ENCODE measurements around the gene PLEKHG5.
A peak's percentile ranks its signal among the peaks of the same experiment; 100 is the strongest.

The PLEKHG5 gene

GRCh38 chr1:6491480-6491962, at the start of gene PLEKHG5:
Gene PLEKHG5 (minus strand): TSS chr1:6491667. CDS start chr1:6477571, 14,096 bp downstream.
- DNase-seq: no peak

- DNase-seq: no peak
Measured at GRCh38 chr1:6538956-6539355, 47.5 kb upstream of the PLEKHG5 start.

GRCh38 chr1:6536291-6536690, 44.8 kb upstream of the PLEKHG5 start:
- DNase-seq: no peak

- DNase-seq: no peak
Measured at GRCh38 chr1:6535214-6535613, 43.7 kb upstream of the PLEKHG5 start.

GRCh38 chr1:6534248-6534822, 42.9 kb upstream of the PLEKHG5 start:
- DNase-seq: no peak

- no peak for DNase-seq
Measured at GRCh38 chr1:6531996-6532395, 40.5 kb upstream of the PLEKHG5 start.

GRCh38 chr1:6530504-6531160, 39.2 kb upstream of the PLEKHG5 start:
- no peak for DNase-seq

GRCh38 chr1:6528492-6528891, 37.0 kb upstream of the PLEKHG5 start:
- DNase-seq: no peak

GRCh38 chr1:6526316-6526715, 34.8 kb upstream of the PLEKHG5 start:
- no peak for DNase-seq

GRCh38 chr1:6523566-6523965, 32.1 kb upstream of the PLEKHG5 start:
- DNase-seq: peak; percentile 6

- no peak for DNase-seq
Measured at GRCh38 chr1:6521536-6521935, 30.1 kb upstream of the PLEKHG5 start.

- no peak for DNase-seq
Measured at GRCh38 chr1:6519935-6520671, 28.6 kb upstream of the PLEKHG5 start.

GRCh38 chr1:6519491-6519934, 28.0 kb upstream of the PLEKHG5 start:
- DNase-seq: no peak

- DNase-seq: no peak
Measured at GRCh38 chr1:6517435-6517851, 26.0 kb upstream of the PLEKHG5 start.

GRCh38 chr1:6515771-6516170, 24.3 kb upstream of the PLEKHG5 start:
- DNase-seq: no peak

GRCh38 chr1:6513320-6513801, 21.9 kb upstream of the PLEKHG5 start:
- DNase-seq: no peak

- no peak for DNase-seq
Measured at GRCh38 chr1:6512908-6513280, 21.4 kb upstream of the PLEKHG5 start.

- no peak for DNase-seq
Measured at GRCh38 chr1:6512245-6512907, 20.9 kb upstream of the PLEKHG5 start.

- no peak for DNase-seq
Measured at GRCh38 chr1:6511561-6512244, 20.2 kb upstream of the PLEKHG5 start.

GRCh38 chr1:6511056-6511455, 19.6 kb upstream of the PLEKHG5 start:
- no peak for DNase-seq

- DNase-seq: no peak
Measured at GRCh38 chr1:6510493-6510892, 19.0 kb upstream of the PLEKHG5 start.

- DNase-seq: no peak
Measured at GRCh38 chr1:6509919-6510291, 18.4 kb upstream of the PLEKHG5 start.

Measured in activated CD4-positive, alpha-beta T cell treated with anti-CD3 and anti-CD28 coated beads, Interleukin-2, amount 50 U/mL, for 16 hours (primary cell).